Neutrophil (primary cell): ENCODE data around the gene NRG3.
"Not testable (repeated sequence)": the region's sequence is repeated elsewhere in the genome, so short reads cannot be mapped to it uniquely, and the experiment has no call there.

Source experiments
- H3K27ac ChIP-seq: fragments of 200-600 bp; sonication (generic); 2 replicates; pipeline ENCODE4 v1.5.1; 2016; ENCODE audit warnings: mild to moderate bottlenecking, moderate library complexity
- H3K27me3 ChIP-seq: fragments of 200-600 bp; sonication (generic); 2 replicates; pipeline ENCODE4 v1.6.0; 2016; ENCODE audit warnings: mild to moderate bottlenecking
- H3K36me3 ChIP-seq: fragments of 200-600 bp; sonication (generic); 2 replicates; pipeline ENCODE4 v1.5.1; 2017
- H3K4me1 ChIP-seq, 2 experiments: fragments of 200-600 bp in 1 of 2; sonication (generic) in 1 of 2; 1 replicate in 1 of 2; 2 replicates in 1 of 2; pipeline versions ENCODE4 v1.5.1 to v1.6.1; 2013 to 2016; ENCODE audit warnings: low read depth in 1 of 2, low read length in 1 of 2, mild to moderate bottlenecking in 1 of 2, moderate library complexity in 1 of 2; ENCODE audit not compliant: control insufficient read depth in 1 of 2, insufficient read depth in 1 of 2
- H3K4me3 ChIP-seq, 2 experiments: fragments of 200-600 bp in 1 of 2; sonication (generic) in 1 of 2; 1 replicate in 1 of 2; 2 replicates in 1 of 2; pipeline ENCODE4 v1.5.1; 2013 to 2016; ENCODE audit warnings: low read depth in 1 of 2, low read length in 1 of 2, mild to moderate bottlenecking in 1 of 2, moderate library complexity in 1 of 2
- H3K9me3 ChIP-seq: fragments of 200-600 bp; sonication (generic); 2 replicates; pipeline ENCODE4 v1.5.1; 2016
- TF ChIP-seq, protein P1 (sequence below): fragments of 200-600 bp; sonication (generic); IDR thresholded peaks from 2 replicates; pipeline ENCODE4 v1.5.1; 2016; ENCODE audit warnings: antibody characterized with exemption

NRG3 gene

DNA sequence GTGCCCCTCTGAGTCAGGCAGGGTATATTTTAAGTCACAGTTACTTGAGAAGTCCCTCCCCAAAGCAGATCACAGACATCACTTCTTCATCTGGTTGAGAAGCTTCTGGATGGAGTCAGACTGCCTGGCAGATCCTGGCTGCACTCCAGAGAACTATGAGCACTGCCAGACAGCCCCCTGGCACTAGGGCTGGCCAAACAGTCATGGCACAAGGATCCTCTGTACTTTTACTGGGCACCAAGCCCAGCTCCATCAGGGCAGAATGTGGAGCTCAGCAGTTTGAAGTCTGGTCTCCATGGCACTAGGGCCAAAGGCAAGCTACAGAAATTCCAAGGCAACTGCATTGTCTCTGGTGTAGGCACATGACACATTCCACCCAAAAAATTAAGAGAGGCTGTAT lies 162.1 kb downstream of the NRG3 start:
- no peaks in the 10 kb centered on the region for H3K9me3 ChIP-seq
- TF ChIP-seq, protein P1, sequence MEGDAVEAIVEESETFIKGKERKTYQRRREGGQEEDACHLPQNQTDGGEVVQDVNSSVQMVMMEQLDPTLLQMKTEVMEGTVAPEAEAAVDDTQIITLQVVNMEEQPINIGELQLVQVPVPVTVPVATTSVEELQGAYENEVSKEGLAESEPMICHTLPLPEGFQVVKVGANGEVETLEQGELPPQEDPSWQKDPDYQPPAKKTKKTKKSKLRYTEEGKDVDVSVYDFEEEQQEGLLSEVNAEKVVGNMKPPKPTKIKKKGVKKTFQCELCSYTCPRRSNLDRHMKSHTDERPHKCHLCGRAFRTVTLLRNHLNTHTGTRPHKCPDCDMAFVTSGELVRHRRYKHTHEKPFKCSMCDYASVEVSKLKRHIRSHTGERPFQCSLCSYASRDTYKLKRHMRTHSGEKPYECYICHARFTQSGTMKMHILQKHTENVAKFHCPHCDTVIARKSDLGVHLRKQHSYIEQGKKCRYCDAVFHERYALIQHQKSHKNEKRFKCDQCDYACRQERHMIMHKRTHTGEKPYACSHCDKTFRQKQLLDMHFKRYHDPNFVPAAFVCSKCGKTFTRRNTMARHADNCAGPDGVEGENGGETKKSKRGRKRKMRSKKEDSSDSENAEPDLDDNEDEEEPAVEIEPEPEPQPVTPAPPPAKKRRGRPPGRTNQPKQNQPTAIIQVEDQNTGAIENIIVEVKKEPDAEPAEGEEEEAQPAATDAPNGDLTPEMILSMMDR = no peak
- H3K4me3 ChIP-seq = no peak overlapping the region
- no peaks in the 10 kb centered on the region for H3K27me3 ChIP-seq
- no peak overlapping the region for H3K27ac ChIP-seq
- no peaks in the 10 kb centered on the region for H3K36me3 ChIP-seq
- H3K4me1 ChIP-seq = no peaks in the 10 kb centered on the region

DNA sequence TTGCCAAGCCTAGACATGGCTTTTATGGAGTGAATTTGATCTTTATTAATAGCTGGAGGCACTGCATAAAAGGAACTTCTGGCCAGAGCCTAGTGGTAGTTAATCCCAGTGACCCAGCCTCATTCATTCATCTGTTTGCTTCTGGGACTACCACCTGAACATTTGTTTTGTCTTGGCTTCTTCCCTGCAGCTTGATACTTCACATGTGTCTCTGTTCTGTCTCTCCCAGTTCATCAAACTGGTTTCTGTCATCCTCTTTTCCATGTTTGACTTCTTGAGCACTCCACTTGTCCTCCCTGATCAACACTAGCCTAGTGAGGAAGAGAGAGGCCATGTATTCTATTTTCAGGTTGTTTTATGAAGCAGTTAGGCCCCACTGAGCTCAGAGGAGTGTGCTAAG lies 163.6 kb downstream of the NRG3 start:
- Histone ChIP-seq H3K4me3 (no peak overlapping the region), H3K36me3 (no peaks in the 10 kb centered on the region), H3K9me3 (no peaks in the 10 kb centered on the region), H3K27me3 (no peaks in the 10 kb centered on the region), H3K4me1 (no peaks in the 10 kb centered on the region), H3K27ac (no peak overlapping the region)
- TF ChIP-seq, protein P1 = no peak

DNA sequence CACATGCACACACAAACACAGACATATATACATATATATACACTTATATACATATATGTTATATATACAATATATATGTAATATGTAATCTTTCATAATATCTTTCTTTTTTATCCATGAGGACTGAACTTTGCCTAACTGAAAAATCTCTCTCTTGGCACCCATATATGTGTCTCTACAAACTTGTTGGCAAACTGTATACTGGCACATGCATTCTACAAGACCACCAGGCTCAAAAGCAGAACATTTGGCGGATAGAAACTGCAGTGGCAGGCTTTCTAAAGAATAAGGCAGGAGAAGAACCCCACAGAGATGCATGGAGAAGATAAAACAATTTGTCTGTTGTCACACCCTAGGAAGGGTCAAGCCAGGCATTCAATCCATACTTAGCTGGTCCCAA lies 165.3 kb downstream of the NRG3 start:
- TF ChIP-seq, protein P1 = no peak
- no peaks in the 10 kb centered on the region for H3K9me3 ChIP-seq
- H3K4me3 ChIP-seq = no peak overlapping the region
- no peaks in the 10 kb centered on the region for H3K4me1 ChIP-seq
- no peaks in the 10 kb centered on the region for H3K27me3 ChIP-seq
- no peaks in the 10 kb centered on the region for H3K36me3 ChIP-seq
- H3K27ac ChIP-seq = no peak overlapping the region

DNA sequence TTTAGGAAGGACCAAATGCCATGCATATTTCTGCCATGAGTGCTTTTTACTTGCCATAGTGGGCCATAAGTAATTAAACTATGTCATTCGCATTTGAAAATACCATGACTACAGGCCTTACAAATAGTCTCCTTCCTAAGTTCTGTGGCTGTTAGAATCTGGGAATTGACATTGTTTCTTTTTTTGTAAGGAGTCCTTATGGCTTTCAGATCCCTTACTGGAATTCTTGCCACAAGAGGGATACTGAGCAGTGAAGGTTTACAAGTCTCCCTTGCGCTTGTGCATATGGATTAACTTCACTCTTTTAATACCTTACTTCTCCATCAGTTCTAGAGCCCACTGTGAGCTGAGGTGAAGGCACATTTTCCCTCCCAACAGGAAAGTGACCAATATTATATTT lies 166.0 kb downstream of the NRG3 start:
- H3K4me3 ChIP-seq = no peak overlapping the region
- no peaks in the 10 kb centered on the region for H3K4me1 ChIP-seq
- H3K27ac ChIP-seq = no peak overlapping the region
- no peaks in the 10 kb centered on the region for H3K27me3 ChIP-seq
- TF ChIP-seq, protein P1 = no peak
- no peaks in the 10 kb centered on the region for H3K36me3 ChIP-seq
- no peaks in the 10 kb centered on the region for H3K9me3 ChIP-seq

DNA sequence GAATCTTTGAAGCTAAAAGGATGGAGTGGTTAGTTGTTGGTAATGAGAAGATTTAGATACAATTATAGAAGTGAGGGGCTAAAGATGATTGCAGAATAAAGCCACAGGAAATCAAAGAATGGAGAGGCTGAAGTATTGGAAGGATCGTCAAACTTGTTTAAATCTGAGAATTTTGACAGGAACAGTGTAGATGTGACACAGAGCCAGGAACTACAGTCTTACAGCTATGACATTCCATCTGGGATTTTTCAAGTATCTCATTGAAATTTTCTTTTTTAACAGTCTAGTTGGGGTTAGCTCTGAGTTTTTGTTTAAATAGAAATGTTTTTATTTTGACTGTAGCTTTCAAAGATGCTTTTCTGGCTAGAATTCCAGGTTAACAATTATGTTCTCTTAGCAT lies 181.4 kb downstream of the NRG3 start:
- Histone ChIP-seq H3K36me3 (no peaks in the 10 kb centered on the region), H3K4me3 (no peak overlapping the region), H3K4me1 (no peaks in the 10 kb centered on the region), H3K27ac (no peak overlapping the region), H3K9me3 (no peaks in the 10 kb centered on the region), H3K27me3 (no peaks in the 10 kb centered on the region)
- TF ChIP-seq, protein P1 = no peak

DNA sequence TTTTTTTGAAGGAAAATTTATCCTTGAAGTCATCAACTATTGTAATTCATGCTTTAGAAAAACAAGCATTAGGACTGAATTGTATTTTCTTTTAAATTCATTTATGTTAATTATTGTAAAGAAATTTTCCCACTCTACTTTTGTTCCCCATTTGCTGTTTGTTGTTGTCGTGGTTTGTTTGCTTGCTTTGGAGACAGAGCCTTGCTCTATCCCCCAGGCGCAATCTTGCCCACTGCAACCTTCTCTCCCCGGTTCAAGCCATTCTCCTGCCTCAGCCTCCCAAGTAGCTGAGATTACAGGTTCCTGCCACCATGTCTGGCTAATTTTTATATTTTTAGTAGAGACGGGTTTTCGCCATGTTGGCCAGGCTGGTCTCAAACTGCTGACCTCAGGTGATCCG lies 192.2 kb downstream of the NRG3 start:
- H3K9me3 ChIP-seq, H3K27ac ChIP-seq, H3K36me3 ChIP-seq, H3K4me3 ChIP-seq, H3K4me1 ChIP-seq, H3K27me3 ChIP-seq: not testable (repeated sequence)
